Measurements from ENCODE around the gene ARSG. TPM values are rescaled to one million over a fixed set of nuclear protein-coding genes. Genes with fewer than 3 reads are reported as not detected.

ARSG gene
- total and polyA plus RNA-seq, 9 of the 15 experiments (the other 6 are each of a cell fraction or from before 2014, with no cell fraction given): 1.0 to 5.6 (median 1.8) TPM

- no peak for TF ChIP-seq ZBTB11 (CRISPR knock-in tag; IDR thresholded peaks at IDR 0.05)
- no peak for TF ChIP-seq GTF2A2 (tag; IDR thresholded peaks at IDR 0.05)
- TF ChIP-seq HMGN3 (IDR thresholded peaks at IDR 0.05; ENCODE audit: borderline replicate concordance, extremely low read depth, insufficient read length, low read depth, low read length): no peak
- peak; percentile 38; the same call in 1 of the 2 replicates for TF ChIP-seq ESRRA (IDR thresholded peaks at IDR 0.05; ENCODE audit: borderline replicate concordance, low read depth)
- no peak for TF ChIP-seq TAL1 (IDR thresholded peaks at IDR 0.05)
- no peak for TF ChIP-seq ZBTB12 (CRISPR knock-in tag; IDR thresholded peaks at IDR 0.05)
- TF ChIP-seq SPI1 (IDR thresholded peaks at IDR 0.05; ENCODE audit: borderline replicate concordance, low read depth, low read length): peak; percentile 98
- no peak for TF ChIP-seq POLR3G (IDR thresholded peaks at IDR 0.05; ENCODE audit: extremely low read depth, insufficient read length, insufficient replicate concordance)
- TF ChIP-seq POLR2A (conservative IDR thresholded peaks at IDR 0.05): no peak
- TF ChIP-seq MLX (CRISPR knock-in tag; conservative IDR thresholded peaks at IDR 0.05): no peak
- 0 out of 2 replicates have a peak, but pooled peaks have one; percentile 27 for TF ChIP-seq ZNF589 (CRISPR knock-in tag; IDR thresholded peaks at IDR 0.05; ENCODE audit: low read depth)
- no peak for TF ChIP-seq SAFB2 (IDR thresholded peaks at IDR 0.05; ENCODE audit: borderline replicate concordance, low read depth, low read length, severe bottlenecking)
- TF ChIP-seq NELFE (IDR thresholded peaks at IDR 0.05; ENCODE audit: insufficient read depth, insufficient read length): no peak
- TF ChIP-seq GABPB2 (CRISPR knock-in tag; conservative IDR thresholded peaks at IDR 0.05): no peak
- TF ChIP-seq MTA1 (IDR thresholded peaks at IDR 0.05; ENCODE audit: borderline replicate concordance): no peak
- TF ChIP-seq E2F3 (CRISPR knock-in tag; IDR thresholded peaks at IDR 0.05): no peak
- no peak for TF ChIP-seq ARID2 (IDR thresholded peaks at IDR 0.05)
- no peak for TF ChIP-seq CBX3 (IDR thresholded peaks at IDR 0.05; ENCODE audit: borderline replicate concordance in 1 of 2, low read length in 2 of 2)
- TF ChIP-seq ARID3A (IDR thresholded peaks at IDR 0.05; ENCODE audit: borderline replicate concordance, low read depth, low read length): no peak
- TF ChIP-seq ZNF408 (CRISPR knock-in tag; IDR thresholded peaks at IDR 0.05; ENCODE audit: low read depth): no peak
- peak; percentile 75; the same call in 1 of the 2 replicates for TF ChIP-seq TEAD4 (IDR thresholded peaks at IDR 0.05; ENCODE audit: low read length)
- TF ChIP-seq TEAD4 (CRISPR knock-in tag; IDR thresholded peaks at IDR 0.05; ENCODE audit: borderline replicate concordance): no peak
Measured at GRCh38 chr17:68288375-68288774, 2.9 kb upstream of the ARSG start (continued).
